DOHH2 (cell line): ENCODE measurements around the gene ATP12A.

Experiments used
- H3F3A ChIP-seq: fragments of 200-600 bp; sonication (generic), shearing (Covaris generic); 2 replicates; pipeline ENCODE4 v1.6.0; 2016; ENCODE audit warnings: antibody characterized with exemption, mild to moderate bottlenecking; ENCODE audit not compliant: control insufficient read depth, insufficient read depth
- H3K27ac ChIP-seq: fragments of 200-600 bp; sonication (generic); 2 replicates; pipeline ENCODE4 v1.5.1; 2014; ENCODE audit warnings: low read depth, mild to moderate bottlenecking, low read length, moderate library complexity
- H3K27me3 ChIP-seq: fragments of 200-600 bp; sonication (generic); 2 replicates; pipeline ENCODE4 v1.6.1; 2014; ENCODE audit warnings: mild to moderate bottlenecking, low read length, mixed read lengths; ENCODE audit not compliant: control insufficient read depth
- H3K36me3 ChIP-seq: fragments of 200-600 bp; sonication (generic); 2 replicates; pipeline ENCODE4 v1.6.1; 2014; ENCODE audit warnings: mild to moderate bottlenecking, low read length, moderate library complexity, mixed read lengths; ENCODE audit not compliant: control insufficient read depth
- H3K4me1 ChIP-seq: fragments of 200-600 bp; sonication (generic); 2 replicates; pipeline ENCODE4 v1.6.1; 2014; ENCODE audit warnings: mild to moderate bottlenecking, low read length, mixed read lengths; ENCODE audit not compliant: control insufficient read depth
- H3K4me2 ChIP-seq: fragments of 200-600 bp; sonication (generic); 2 replicates; pipeline ENCODE4 v1.6.0; 2014; ENCODE audit warnings: mild to moderate bottlenecking, low read length, moderate library complexity
- H3K4me3 ChIP-seq: fragments of 200-600 bp; sonication (generic); 2 replicates; pipeline ENCODE4 v1.5.1; 2014; ENCODE audit warnings: mild to moderate bottlenecking, low read length, mixed read lengths
- H3K79me2 ChIP-seq: fragments of 200-600 bp; sonication (generic); 2 replicates; pipeline ENCODE4 v1.6.1; 2014; ENCODE audit warnings: mild to moderate bottlenecking, low read length, mixed read lengths; ENCODE audit not compliant: control insufficient read depth
- H3K9me2 ChIP-seq: fragments of 200-600 bp; sonication (generic); replicated peaks from 2 replicates; pipeline ENCODE4 v1.6.1; 2014; ENCODE audit warnings: mild to moderate bottlenecking, low read length, mixed read lengths; ENCODE audit not compliant: control insufficient read depth
- H3K9me3 ChIP-seq: fragments of 200-600 bp; sonication (generic); 2 replicates; pipeline ENCODE4 v1.6.1; 2014; ENCODE audit warnings: antibody characterized with exemption, low read length, mixed read lengths; ENCODE audit not compliant: control insufficient read depth, insufficient read depth
- H4K20me1 ChIP-seq: fragments of 200-600 bp; sonication (generic); 2 replicates; pipeline ENCODE4 v1.6.0; 2014; ENCODE audit warnings: low read depth, mild to moderate bottlenecking, antibody characterized with exemption, low read length, moderate library complexity; ENCODE audit not compliant: control insufficient read depth, insufficient read depth
- EZH2phosphoT487 ChIP-seq: fragments of 200-600 bp; sonication (generic); IDR thresholded peaks from 2 replicates; pipeline ENCODE4 v1.6.1; 2017; ENCODE audit warnings: borderline replicate concordance, mild to moderate bottlenecking, antibody characterized with exemption, low read length, moderate library complexity, mixed read lengths
- TF ChIP-seq, protein P1 (sequence below): fragments of 200-600 bp; sonication (generic); IDR thresholded peaks from one replicate; pipeline ENCODE4 v1.5.1; 2014; ENCODE audit warnings: antibody characterized with exemption, mild to moderate bottlenecking, low read depth, low read length; ENCODE audit not compliant: poor library complexity, severe bottlenecking

ATP12A gene

DNA sequence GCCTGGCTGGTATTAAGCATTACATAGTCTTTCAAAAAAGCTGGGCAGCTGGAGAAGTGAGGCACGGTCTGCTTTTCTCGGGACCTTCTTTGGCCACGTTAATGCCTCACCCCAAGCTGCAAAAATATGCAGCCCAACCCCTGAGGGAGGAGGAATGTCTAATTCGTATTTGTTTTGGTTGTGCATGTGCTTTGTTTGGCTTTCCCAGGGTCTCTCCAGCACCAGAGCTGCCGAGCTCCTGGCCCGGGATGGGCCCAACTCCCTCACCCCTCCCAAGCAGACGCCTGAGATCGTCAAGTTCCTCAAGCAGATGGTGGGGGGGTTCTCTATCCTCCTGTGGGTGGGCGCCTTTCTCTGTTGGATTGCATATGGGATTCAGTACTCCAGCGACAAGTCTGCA is 7.9 kb downstream of the ATP12A start:
- H3K9me2 ChIP-seq = no peaks in the 10 kb centered on the region
- H3K27ac ChIP-seq = no peak overlapping the region
- no peaks in the 10 kb centered on the region for H3K36me3 ChIP-seq
- H4K20me1 ChIP-seq = no peaks in the 10 kb centered on the region
- H3K9me3 ChIP-seq = no peaks in the 10 kb centered on the region
- TF ChIP-seq EZH2phosphoT487 = no peak
- TF ChIP-seq, protein P1, sequence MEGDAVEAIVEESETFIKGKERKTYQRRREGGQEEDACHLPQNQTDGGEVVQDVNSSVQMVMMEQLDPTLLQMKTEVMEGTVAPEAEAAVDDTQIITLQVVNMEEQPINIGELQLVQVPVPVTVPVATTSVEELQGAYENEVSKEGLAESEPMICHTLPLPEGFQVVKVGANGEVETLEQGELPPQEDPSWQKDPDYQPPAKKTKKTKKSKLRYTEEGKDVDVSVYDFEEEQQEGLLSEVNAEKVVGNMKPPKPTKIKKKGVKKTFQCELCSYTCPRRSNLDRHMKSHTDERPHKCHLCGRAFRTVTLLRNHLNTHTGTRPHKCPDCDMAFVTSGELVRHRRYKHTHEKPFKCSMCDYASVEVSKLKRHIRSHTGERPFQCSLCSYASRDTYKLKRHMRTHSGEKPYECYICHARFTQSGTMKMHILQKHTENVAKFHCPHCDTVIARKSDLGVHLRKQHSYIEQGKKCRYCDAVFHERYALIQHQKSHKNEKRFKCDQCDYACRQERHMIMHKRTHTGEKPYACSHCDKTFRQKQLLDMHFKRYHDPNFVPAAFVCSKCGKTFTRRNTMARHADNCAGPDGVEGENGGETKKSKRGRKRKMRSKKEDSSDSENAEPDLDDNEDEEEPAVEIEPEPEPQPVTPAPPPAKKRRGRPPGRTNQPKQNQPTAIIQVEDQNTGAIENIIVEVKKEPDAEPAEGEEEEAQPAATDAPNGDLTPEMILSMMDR = no peak
- H3K4me2 ChIP-seq = no peak overlapping the region
- H3K4me1 ChIP-seq = peaks cover 19% of the 10 kb centered on the region
- no peaks in the 10 kb centered on the region for H3K79me2 ChIP-seq
- H3K27me3 ChIP-seq = peaks cover 15% of the 10 kb centered on the region; the same call in 1 of the 2 replicates
- H3F3A ChIP-seq = no peaks in the 10 kb centered on the region; the same call in 1 of the 2 replicates
- H3K4me3 ChIP-seq = no peak overlapping the region

DNA sequence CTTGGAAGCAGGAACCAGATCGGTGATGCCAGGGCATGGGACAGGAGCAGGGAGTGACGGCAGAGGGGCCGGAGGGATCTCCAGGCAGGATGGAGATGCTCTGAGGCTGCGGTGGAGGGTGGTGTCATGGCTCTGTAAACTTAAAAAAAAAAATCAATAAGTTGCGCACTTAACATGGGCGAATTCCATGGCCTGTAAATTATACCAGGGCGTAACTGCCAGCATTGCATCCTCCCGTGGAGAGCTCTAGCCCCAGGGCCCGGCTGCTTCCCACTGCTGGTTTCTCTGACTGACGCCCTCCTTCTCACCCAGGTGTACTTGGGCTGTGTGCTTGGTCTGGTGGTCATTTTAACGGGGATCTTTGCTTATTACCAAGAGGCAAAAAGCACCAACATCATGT is 8.7 kb downstream of the ATP12A start:
- Histone ChIP-seq H4K20me1 (no peaks in the 10 kb centered on the region), H3K9me3 (no peaks in the 10 kb centered on the region)

DNA sequence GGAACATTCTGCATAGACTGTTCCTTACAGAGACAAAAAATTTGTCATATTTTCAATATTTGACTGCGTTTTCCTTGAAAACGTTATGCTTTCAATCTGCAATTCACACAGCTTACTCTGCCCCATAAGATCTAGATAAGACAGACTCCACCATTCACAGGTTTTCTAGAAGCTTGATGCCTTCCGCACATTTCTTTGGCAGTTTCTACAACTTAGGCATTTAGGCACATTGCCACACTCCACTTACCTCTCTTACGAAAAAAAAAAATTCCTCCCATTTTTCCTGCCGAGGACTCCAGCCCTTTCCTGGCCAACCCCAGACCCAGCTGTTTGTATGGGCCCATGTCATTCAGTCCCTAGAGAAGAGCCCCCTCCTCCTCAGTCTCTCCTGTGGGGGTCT is 11.2 kb downstream of the ATP12A start:
- Histone ChIP-seq H3K4me2 (no peak overlapping the region), H3K4me3 (no peak overlapping the region), H3K9me2 (no peaks in the 10 kb centered on the region), H3K9me3 (no peaks in the 10 kb centered on the region), H3K27me3 (peaks cover 18% of the 10 kb centered on the region; the same call in 1 of the 2 replicates), H3K79me2 (no peaks in the 10 kb centered on the region), H3K36me3 (no peaks in the 10 kb centered on the region), H3K27ac (no peak overlapping the region), H3F3A (no peaks in the 10 kb centered on the region; the same call in 1 of the 2 replicates), H4K20me1 (no peaks in the 10 kb centered on the region), H3K4me1 (no peaks in the 10 kb centered on the region)
- no peak for TF ChIP-seq EZH2phosphoT487
- TF ChIP-seq, protein P1 = no peak

More for the DNA sequence above, 8.7 kb downstream of the ATP12A start:
- no peaks in the 10 kb centered on the region; the same call in 1 of the 2 replicates for H3F3A ChIP-seq
- peaks cover 18% of the 10 kb centered on the region; the same call in 1 of the 2 replicates for H3K27me3 ChIP-seq
- H3K27ac ChIP-seq = no peak overlapping the region
- H3K9me2 ChIP-seq = no peaks in the 10 kb centered on the region
- no peaks in the 10 kb centered on the region for H3K36me3 ChIP-seq
- no peak overlapping the region for H3K4me3 ChIP-seq
- no peak overlapping the region for H3K4me2 ChIP-seq
- H3K79me2 ChIP-seq = no peaks in the 10 kb centered on the region
- TF ChIP-seq, protein P1 = no peak
- no peak for TF ChIP-seq EZH2phosphoT487
- peaks cover 14% of the 10 kb centered on the region for H3K4me1 ChIP-seq

DNA sequence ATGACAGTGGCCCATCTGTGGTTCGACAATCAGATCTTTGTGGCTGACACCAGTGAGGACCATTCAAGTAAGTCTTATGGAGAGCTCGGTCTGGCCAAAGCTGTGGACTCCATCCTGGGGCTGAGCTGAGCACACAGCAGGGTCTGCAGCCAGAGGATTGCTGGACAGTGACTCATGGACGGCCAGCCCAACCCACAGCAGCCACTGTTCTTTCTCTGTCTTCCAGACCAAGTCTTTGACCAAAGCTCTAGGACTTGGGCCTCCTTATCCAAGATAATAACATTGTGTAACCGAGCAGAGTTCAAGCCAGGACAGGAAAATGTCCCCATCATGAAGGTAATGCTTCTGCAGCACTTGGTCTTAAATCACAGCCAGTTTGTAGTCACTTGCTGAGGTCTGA is 12.4 kb downstream of the ATP12A start:
- Histone ChIP-seq H3K79me2 (no peaks in the 10 kb centered on the region), H3K27ac (no peak overlapping the region), H3K9me3 (no peaks in the 10 kb centered on the region), H3K4me2 (no peak overlapping the region), H3F3A (no peaks in the 10 kb centered on the region; the same call in 1 of the 2 replicates), H3K4me3 (no peak overlapping the region), H3K36me3 (no peaks in the 10 kb centered on the region), H4K20me1 (no peaks in the 10 kb centered on the region), H3K4me1 (no peaks in the 10 kb centered on the region), H3K9me2 (no peaks in the 10 kb centered on the region), H3K27me3 (peaks cover 18% of the 10 kb centered on the region; the same call in 1 of the 2 replicates)
- TF ChIP-seq, protein P1 = no peak
- TF ChIP-seq EZH2phosphoT487 = no peak
